ENCODE data around the gene SLC43A3.

DNA sequence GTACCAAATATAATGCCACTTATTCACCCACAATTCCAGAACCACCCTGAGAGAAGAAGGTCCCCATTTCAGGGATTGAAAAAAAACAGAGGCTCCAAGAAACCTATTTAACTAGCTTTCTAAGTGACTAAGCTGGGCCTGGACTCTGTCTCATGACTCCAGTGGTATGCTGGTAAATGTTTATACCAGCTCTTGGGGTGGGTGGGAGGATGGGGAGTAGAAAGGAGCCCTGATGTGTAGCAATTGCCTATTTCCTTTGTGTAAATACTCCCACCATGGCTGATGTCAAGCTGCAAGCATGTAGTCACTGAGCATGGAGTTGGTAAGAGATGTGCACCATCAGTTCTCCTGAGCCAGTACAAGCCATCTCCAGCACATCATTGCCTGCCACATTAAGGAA is 48.7 kb downstream of the SLC43A3 start:
- TF ChIP-seq POLR2AphosphoS5 (IDR thresholded peaks at IDR 0.05; ENCODE audit: insufficient read depth, low read depth, low read length) = no peak
- TF ChIP-seq, protein P1, sequence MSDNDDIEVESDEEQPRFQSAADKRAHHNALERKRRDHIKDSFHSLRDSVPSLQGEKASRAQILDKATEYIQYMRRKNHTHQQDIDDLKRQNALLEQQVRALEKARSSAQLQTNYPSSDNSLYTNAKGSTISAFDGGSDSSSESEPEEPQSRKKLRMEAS (IDR thresholded peaks at IDR 0.05; ENCODE audit: insufficient read depth, insufficient read length) = no peak
- no peak for TF ChIP-seq EZH2 (IDR thresholded peaks at IDR 0.05; ENCODE audit: borderline replicate concordance, low read depth, low read length, severe bottlenecking)
- TF ChIP-seq, protein P2, sequence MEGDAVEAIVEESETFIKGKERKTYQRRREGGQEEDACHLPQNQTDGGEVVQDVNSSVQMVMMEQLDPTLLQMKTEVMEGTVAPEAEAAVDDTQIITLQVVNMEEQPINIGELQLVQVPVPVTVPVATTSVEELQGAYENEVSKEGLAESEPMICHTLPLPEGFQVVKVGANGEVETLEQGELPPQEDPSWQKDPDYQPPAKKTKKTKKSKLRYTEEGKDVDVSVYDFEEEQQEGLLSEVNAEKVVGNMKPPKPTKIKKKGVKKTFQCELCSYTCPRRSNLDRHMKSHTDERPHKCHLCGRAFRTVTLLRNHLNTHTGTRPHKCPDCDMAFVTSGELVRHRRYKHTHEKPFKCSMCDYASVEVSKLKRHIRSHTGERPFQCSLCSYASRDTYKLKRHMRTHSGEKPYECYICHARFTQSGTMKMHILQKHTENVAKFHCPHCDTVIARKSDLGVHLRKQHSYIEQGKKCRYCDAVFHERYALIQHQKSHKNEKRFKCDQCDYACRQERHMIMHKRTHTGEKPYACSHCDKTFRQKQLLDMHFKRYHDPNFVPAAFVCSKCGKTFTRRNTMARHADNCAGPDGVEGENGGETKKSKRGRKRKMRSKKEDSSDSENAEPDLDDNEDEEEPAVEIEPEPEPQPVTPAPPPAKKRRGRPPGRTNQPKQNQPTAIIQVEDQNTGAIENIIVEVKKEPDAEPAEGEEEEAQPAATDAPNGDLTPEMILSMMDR (IDR thresholded peaks at IDR 0.05; ENCODE audit: extremely low read depth in 1 of 2, insufficient read depth in 1 of 2, low read depth in 1 of 2, low read length in 2 of 2) = no peak
- no peak for TF ChIP-seq POLR2A (IDR thresholded peaks at IDR 0.05; ENCODE audit: low read depth, low read length)
- no peak for TF ChIP-seq FOS (IDR thresholded peaks at IDR 0.05; ENCODE audit: borderline replicate concordance, insufficient read depth, low read length)
